HG02973 (cell line): ENCODE measurements around the gene NRP2.

Source experiments
- ATAC-seq: cut with Tn5 transposase; IDR thresholded peaks from one replicate; pipeline ENCODE4 v1.9.1; 2021; ENCODE audit warnings: moderate library complexity; ENCODE audit not compliant: unreplicated experiment

Gene NRP2

GRCh38 chr2:205686783-205687640, 4.7 kb downstream of the NRP2 start:
- ATAC-seq, result no peak

- no peak for ATAC-seq
These were observed 5.3 kb downstream of the NRP2 start for GRCh38 chr2:205687641-205687956.

DNA sequence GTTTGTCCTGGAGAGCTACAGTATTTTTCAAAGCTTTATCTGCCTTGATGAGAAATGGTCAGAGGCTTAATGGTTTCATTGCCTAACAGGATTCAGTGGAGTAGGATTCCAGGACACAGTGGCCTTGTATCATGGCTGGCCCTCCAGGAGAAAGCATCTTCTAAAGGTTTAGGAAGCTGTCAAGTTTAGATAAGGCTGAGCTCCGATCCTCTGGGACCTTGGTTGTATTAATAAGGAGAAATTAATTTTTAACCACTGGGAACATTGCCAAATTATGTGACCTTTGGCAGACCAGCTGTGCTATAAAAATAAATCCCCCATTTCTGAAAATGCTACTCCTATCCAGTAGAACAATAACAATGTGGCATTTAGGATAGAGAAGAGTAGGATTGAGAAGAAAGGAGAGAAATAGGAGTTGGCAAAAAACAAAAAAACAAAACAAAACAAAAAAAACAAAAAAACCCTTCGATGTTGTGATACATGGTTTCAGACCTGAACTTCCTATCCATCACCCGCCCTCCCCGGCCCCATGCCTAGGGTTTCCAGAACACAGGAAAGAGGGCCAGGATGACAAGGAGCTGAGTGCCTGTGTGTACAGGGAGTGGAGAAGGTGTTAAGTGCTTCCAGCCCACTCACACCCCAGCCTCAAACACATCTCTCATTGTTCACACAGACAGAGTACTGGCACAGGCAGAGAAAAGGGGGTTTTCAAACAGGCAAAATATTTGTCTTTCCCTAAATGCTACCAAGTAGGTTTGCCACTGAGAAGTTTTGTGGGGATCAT, 6.3 kb downstream of the NRP2 start:
- ATAC-seq, result no peak

DNA sequence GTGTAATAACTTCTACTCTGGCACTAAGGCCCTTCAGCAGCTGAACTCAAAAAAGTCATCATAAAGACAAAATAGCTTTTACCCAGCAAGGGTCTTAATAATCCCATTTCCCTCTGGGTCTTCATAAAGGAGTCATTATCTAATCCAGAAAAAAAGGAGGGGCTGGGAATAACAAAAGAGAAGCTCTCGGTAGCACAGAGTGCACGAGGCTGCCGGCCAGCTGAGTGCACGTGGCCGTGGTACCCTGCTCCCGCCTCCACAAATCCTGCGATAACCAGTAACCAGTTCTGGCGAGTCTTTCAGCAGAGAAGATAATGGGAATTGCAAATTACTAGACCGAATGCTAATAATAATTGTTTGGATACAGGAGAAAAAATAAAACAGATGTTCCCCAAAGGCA, 7.5 kb downstream of the NRP2 start:
- no peak for ATAC-seq

DNA sequence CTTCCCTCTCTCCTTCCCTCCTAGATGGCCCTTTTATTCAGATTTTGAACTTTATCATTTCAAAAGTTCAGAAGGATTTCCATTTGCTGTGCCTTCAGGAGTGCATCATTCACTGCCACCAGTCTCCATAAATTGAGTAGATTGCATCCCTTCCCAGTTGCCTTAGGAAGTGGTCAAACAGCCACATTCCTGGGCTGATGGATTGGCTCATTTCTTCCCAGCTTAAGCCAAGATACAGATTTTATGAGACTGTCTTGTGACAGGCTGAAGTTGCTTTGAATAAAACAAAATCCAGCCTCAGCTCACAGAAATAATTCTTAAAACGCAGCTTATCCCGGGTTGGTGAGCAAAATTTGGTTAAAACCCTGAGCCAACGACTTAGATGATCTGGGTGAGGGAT, 9.8 kb downstream of the NRP2 start:
- ATAC-seq, result no peak

- ATAC-seq, result no peak
These were observed 12.0 kb downstream of the NRP2 start for GRCh38 chr2:205694256-205694655.

GRCh38 chr2:205695460-205695991, 13.2 kb downstream of the NRP2 start:
- ATAC-seq, result no peak

- no peak for ATAC-seq
These were observed 14.1 kb downstream of the NRP2 start for GRCh38 chr2:205696331-205696926.

GRCh38 chr2:205696927-205697441, 14.7 kb downstream of the NRP2 start:
- no peak for ATAC-seq

- ATAC-seq, result no peak
These were observed 16.3 kb downstream of the NRP2 start for GRCh38 chr2:205698286-205699268.

DNA sequence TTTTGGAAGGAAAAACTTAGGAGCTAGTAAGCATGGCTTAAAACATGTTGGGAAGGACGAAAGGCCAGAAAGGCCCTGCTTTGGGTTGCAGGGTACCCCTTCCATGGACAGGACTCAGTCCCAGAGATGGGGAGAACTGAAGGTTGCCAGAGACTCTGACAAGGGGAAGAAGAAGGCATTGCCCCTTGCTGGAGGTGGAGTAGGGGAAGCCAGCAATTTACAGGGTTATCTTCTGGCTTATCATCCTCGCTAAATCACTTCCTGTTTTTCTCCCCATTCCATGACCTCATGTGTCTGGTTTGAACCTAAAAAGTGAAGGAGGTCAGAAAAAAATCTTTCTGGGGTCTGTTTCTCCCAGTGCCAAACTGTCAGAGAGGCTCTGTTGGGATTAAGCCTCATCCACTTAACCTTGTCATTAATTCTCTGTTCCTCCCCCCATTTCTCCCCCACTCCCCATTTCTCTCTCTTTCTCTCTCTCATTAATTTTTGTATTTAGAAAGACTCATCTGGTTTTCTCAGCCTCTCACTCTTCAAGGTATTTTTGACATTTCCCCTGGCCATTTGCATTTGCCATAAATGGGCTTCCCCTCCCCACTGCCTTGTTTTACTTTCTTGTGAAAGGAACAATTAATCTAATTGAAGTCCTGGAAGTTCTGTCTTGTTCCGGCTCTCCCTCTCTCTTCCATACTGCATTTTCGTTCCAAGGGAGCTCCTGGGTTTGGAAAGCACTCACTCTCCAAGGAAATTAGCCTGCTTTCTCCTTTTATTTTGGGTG, 17.4 kb downstream of the NRP2 start:
- ATAC-seq, result no peak

GRCh38 chr2:205700331-205701132, 18.2 kb downstream of the NRP2 start:
- peak; percentile 51 for ATAC-seq

GRCh38 chr2:205701509-205701908, 19.2 kb downstream of the NRP2 start:
- no peak for ATAC-seq

DNA sequence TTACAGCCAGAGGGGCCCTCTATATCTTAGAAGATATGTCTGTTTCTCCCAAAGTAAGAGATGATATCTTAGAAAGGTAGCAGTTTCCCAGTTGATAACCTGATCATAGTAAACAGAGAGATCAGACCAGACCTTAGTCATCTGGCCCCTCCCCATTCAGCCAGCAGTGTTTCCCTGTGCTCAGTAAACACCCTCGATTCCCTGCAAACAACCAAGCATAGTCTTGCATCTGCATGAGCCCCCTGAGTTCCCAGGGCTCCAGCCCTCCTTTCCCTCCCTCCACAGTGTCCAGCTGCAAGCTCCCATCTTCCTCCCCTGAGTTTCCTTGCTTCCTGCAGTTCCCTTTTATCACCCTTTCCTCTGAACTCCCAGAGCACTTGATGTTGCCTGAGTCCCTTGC, 20.3 kb downstream of the NRP2 start:
- ATAC-seq, result no peak

- ATAC-seq, result no peak
These were observed 21.3 kb downstream of the NRP2 start for GRCh38 chr2:205703471-205704126.

DNA sequence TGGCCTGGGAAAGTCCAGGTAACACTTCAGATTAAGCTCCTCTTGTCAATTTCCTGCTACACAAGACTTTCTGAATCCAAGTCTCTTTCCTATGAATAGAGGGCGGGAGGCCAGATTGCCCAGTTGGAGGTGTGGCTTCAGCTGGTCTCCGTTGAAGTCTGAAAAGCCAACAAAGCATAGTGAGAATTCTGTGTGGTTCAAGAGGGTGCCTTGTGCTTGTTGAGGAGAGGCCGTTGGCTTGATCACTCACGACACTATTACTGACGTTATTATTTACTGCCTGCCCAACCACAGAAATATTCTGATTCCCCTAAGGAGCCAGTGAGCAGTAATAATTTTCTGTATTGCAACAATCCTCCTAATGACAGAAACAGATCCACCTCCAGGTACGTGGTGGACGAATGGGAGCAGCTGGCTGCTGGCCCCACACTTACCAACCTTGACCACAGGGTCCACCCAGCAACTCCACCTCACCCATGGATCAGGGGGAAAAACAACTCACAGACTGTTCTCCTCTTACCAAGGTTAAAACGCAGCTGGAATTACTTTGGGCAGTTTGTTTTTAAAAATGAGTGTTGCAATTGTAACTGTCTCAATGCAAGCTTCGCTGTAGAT, 21.9 kb downstream of the NRP2 start:
- ATAC-seq, result no peak

GRCh38 chr2:205705511-205706349, 23.4 kb downstream of the NRP2 start:
- ATAC-seq, result no peak
